HTERT RPE-1 (cell line): Measurements from ENCODE around the gene GPC2.

Source experiments
- in situ Hi-C: fragments of 300-500 bp; cut with MboI; formaldehyde crosslinking; loops from 4 replicates; pipeline ENCODE4 v1.14.3; 2020; ENCODE audit warnings: low sequenced_read_pairs

Gene GPC2

GRCh38 chr7:100170101-100170897 lies 6.9 kb downstream of the GPC2 start:
- in situ Hi-C loops: no loop called here

- in situ Hi-C loops: no loop called here
Observed at GRCh38 chr7:100169147-100169850, 7.9 kb downstream of the GPC2 start.

- in situ Hi-C loops: no loop called here
Observed at GRCh38 chr7:100167912-100168323, 9.3 kb downstream of the GPC2 start.

GRCh38 chr7:100166970-100167911 lies 9.9 kb downstream of the GPC2 start:
- in situ Hi-C loops: no loop called here

GRCh38 chr7:100166317-100166940 lies 10.8 kb downstream of the GPC2 start:
- in situ Hi-C loops: no loop called here

- in situ Hi-C loops: no loop called here
Observed at GRCh38 chr7:100163871-100164270, 13.3 kb downstream of the GPC2 start.

- in situ Hi-C loops: no loop called here
Observed at GRCh38 chr7:100163006-100163531, 14.1 kb downstream of the GPC2 start.

- in situ Hi-C loops: no loop called here
Observed at GRCh38 chr7:100160067-100160466, 17.1 kb downstream of the GPC2 start.

- in situ Hi-C loops: no loop called here
Observed at GRCh38 chr7:100159099-100159623, 18.0 kb downstream of the GPC2 start.

GRCh38 chr7:100158229-100159098 lies 18.7 kb downstream of the GPC2 start, which contains the start of gene TRAPPC14:
Gene TRAPPC14 (minus strand): TSS chr7:100158723. CDS start chr7:100158499, 224 bp downstream.
- in situ Hi-C loops: no loop called here

GRCh38 chr7:100157334-100158228 lies 19.6 kb downstream of the GPC2 start:
- in situ Hi-C loops: no loop called here

GRCh38 chr7:100157069-100157333 lies 20.2 kb downstream of the GPC2 start:
- in situ Hi-C loops: no loop called here

GRCh38 chr7:100156331-100157068 lies 20.7 kb downstream of the GPC2 start:
- in situ Hi-C loops: no loop called here

GRCh38 chr7:100155553-100156317 lies 21.4 kb downstream of the GPC2 start:
- in situ Hi-C loops: no loop called here

GRCh38 chr7:100154651-100155491 lies 22.3 kb downstream of the GPC2 start:
- in situ Hi-C loops: no loop called here
